GM12878 (cell line): ENCODE results near the gene LSM14A. TPM values are rescaled to one million over a fixed set of nuclear protein-coding genes. Genes with fewer than 3 reads are reported as not detected.
A peak's percentile ranks its signal among the peaks of the same experiment; 100 is the strongest.
"Not testable (repeated sequence)": the region's sequence is repeated elsewhere in the genome, so short reads cannot be mapped to it uniquely, and the experiment has no call there.

Experiments
- ATAC-seq: fragments of 200-7000 bp; cut with Tn5 transposase; 3 replicates; pipeline ENCODE4 v1.9.1; 2020; ENCODE audit warnings: mild to moderate bottlenecking, moderate library complexity
- BruUV-seq: library from RNA; stranded (reverse); fragments of 400-500 nt; replicated peaks from 2 replicates; lab custom pipeline; 2021; lab: Mats Ljungman, UMichigan
- CTCF ChIA-PET: fragments of 300-600 bp; sonication (Branson Sonifier 250); formaldehyde crosslinking; extraction: SDS; loops from one replicate; lab custom pipeline; 2021; ENCODE audit warnings: inconsistent platforms; lab: Yijun Ruan, JAX
- POLR2A ChIA-PET: fragments of 350-600 bp; formaldehyde crosslinking; extraction: SDS; loops from one replicate; lab custom pipeline; 2021; ENCODE audit warnings: inconsistent platforms; lab: Charles Lee
- RAD21 ChIA-PET: fragments of 300-600 bp; sonication (Branson Sonifier 250); formaldehyde crosslinking; loops from one replicate; lab custom pipeline; 2023; ENCODE audit warnings: antibody characterized with exemption; ENCODE audit not compliant: unreplicated experiment; lab: Charles Lee
- SMC1A ChIA-PET: fragments of 300-600 bp; sonication (Branson Sonifier 250); formaldehyde crosslinking; loops from one replicate; lab custom pipeline; 2023; ENCODE audit not compliant: unreplicated experiment, uncharacterized antibody; lab: Charles Lee
- DNase-seq: peaks from one replicate; pipeline ENCODE4 v3.0.0-alpha.2; 2011; ENCODE audit warnings: low read depth, low spot score
- FAIRE-seq: peaks from 3 replicates; lab custom pipeline; 2011; peaks lifted over from hg19 to GRCh38; lab: Jason Lieb, UNC
- H2AFZ ChIP-seq: 2 replicates; pipeline ENCODE4 v1.6.0; 2011; ENCODE audit warnings: low read depth, low read length, control low read depth; ENCODE audit not compliant: control insufficient read depth
- H3K27ac ChIP-seq: 2 replicates; pipeline ENCODE4 v1.5.1; 2011; ENCODE audit warnings: control low read depth; ENCODE audit not compliant: control insufficient read depth, insufficient read depth
- H3K27me3 ChIP-seq, 2 experiments: replicated peaks in 1 of 2; 2 replicates each; pipeline versions ENCODE4 v1.6.0 to v1.6.1; 2011; ENCODE audit warnings: low read length in 1 of 2; ENCODE audit not compliant: control insufficient read depth in 2 of 2, insufficient read depth in 2 of 2
- H3K36me3 ChIP-seq, 2 experiments: 2 replicates each; pipeline ENCODE4 v1.5.1; 2011; ENCODE audit warnings: low read length in 1 of 2; ENCODE audit not compliant: control insufficient read depth in 2 of 2, insufficient read depth in 2 of 2
- H3K4me1 ChIP-seq: 2 replicates; pipeline ENCODE4 v1.6.1; 2011; ENCODE audit warnings: mild to moderate bottlenecking, low read length, moderate library complexity, mixed read lengths; ENCODE audit not compliant: control insufficient read depth, insufficient read depth
- H3K4me2 ChIP-seq: 2 replicates; pipeline ENCODE4 v1.6.0; 2011; ENCODE audit warnings: control low read depth; ENCODE audit not compliant: control insufficient read depth, insufficient read depth
- H3K4me3 ChIP-seq: fragments of 200-600 bp; sonication (generic); 2 replicates; pipeline ENCODE4 v1.5.1; 2016
- H3K79me2 ChIP-seq: 2 replicates; pipeline ENCODE4 v1.6.0; 2011; ENCODE audit warnings: low read length; ENCODE audit not compliant: control insufficient read depth, insufficient read depth
- H3K9ac ChIP-seq: 2 replicates; pipeline ENCODE4 v1.8.0; 2011; ENCODE audit warnings: low read length, control low read depth, mixed read lengths; ENCODE audit not compliant: control insufficient read depth, insufficient read depth
- H3K9me3 ChIP-seq: replicated peaks from 3 replicates; pipeline ENCODE4 v1.5.1; 2011; ENCODE audit warnings: mild to moderate bottlenecking, low read length; ENCODE audit not compliant: control insufficient read depth, insufficient read depth
- H4K20me1 ChIP-seq: 2 replicates; pipeline ENCODE4 v1.6.0; 2011; ENCODE audit not compliant: control insufficient read depth, insufficient read depth
- BHLHE40 ChIP-seq, 2 experiments: fragments of 450-650 bp in 1 of 2; IDR thresholded peaks; 2 replicates each; pipeline ENCODE4 v1.6.1; 2011 to 2017; ENCODE audit warnings: low read depth in 2 of 2, borderline replicate concordance in 1 of 2, improper control_type of control experiment in 1 of 2, low read length in 1 of 2, mild to moderate bottlenecking in 1 of 2
- KDM1A ChIP-seq: fragments of 200-600 bp; sonication (generic); IDR thresholded peaks from 2 replicates; pipeline ENCODE4 v1.6.1; 2016; ENCODE audit warnings: borderline replicate concordance
- SPI1 ChIP-seq: IDR thresholded peaks from 2 replicates; pipeline ENCODE4 v1.6.1; 2011; ENCODE audit warnings: low read depth, mild to moderate bottlenecking, low read length, moderate library complexity, borderline replicate concordance; ENCODE audit not compliant: insufficient read depth
- WGBS: methylation state at CpG from one replicate; pipeline ENCODE4 v1.1.6; 2016; ENCODE audit warnings: low lambda C conversion rate; ENCODE audit not compliant: insufficient replicate concordance, insufficient coverage; ENCODE audit errors: missing lambda C conversion rate; 5-methylcytosine and 5-hydroxymethylcytosine counted together
- in situ Hi-C: fragments of 300-500 bp; cut with MboI; formaldehyde crosslinking; loops from 9 replicates; pipeline ENCODE4 v1.14.3; 2018; ENCODE audit warnings: mixed read lengths
- intact Hi-C: fragments of 100-400 bp; cut with micrococcal nuclease; formaldehyde crosslinking; loops from one replicate; pipeline ENCODE4 v1.14.2; 2022; ENCODE audit not compliant: unreplicated experiment
- polyA plus RNA-seq, 11 experiments: library from polyadenylated mRNA; depleted of rRNA in 4 of 11; unstranded in 6 of 11; stranded (reverse) in 5 of 11; fragments of >200 nt; fragmentation: Nextera tagmentation in 4 of 11; fragmentation: Illumina TruSeq in 1 of 11; extraction: Ambion mirVana in 4 of 11; extraction: Trizol in 1 of 11; gene quantifications; 1 replicate in 1 of 11; 2 replicates in 10 of 11; pipeline versions ENCODE4 v1.2.1 to v1.2.3, GENCODE V29; 2011 to 2016; ENCODE audit warnings: inconsistent platforms in 2 of 11, missing spikeins in 2 of 11, low read depth in 1 of 11
- total RNA-seq, 4 experiments: library from RNA; depleted of rRNA in 3 of 4; stranded (reverse); fragments of >200 nt in 3 of 4; fragmentation: Illumina TruSeq in 1 of 4; extraction: Trizol in 1 of 4; gene quantifications; 2 replicates each; pipeline versions ENCODE4 v1.2.1 to v1.2.3, GENCODE V29; 2013 to 2021

LSM14A gene
- total and polyA plus RNA-seq, 10 of the 15 experiments (the other 5 are each of a cell fraction or from before 2014, with no cell fraction given), result 21.9 to 193 (median 89.4) TPM

- H3K27ac ChIP-seq, result peak overlapping the region; percentile 41; the same call in 1 of the 2 replicates
- WGBS, result 3% methylated on average over 6 of the region's 6 CpGs
- H3K4me2 ChIP-seq, result no peak overlapping the region
- ATAC-seq, result no peak
- ChIA-PET POLR2A (no interaction called here), RAD21 (interaction anchor here (0.9 kb wide), 1 partner anchor 231 kb away, joined by 3 read pairs; no protein-coding TSS in a partner anchor), SMC1A (interaction anchor here (1.1 kb wide), 1 partner anchor 22 kb away, joined by 6 read pairs; no protein-coding TSS in a partner anchor), CTCF (interaction anchor here (0.6 to 1.0 kb wide), 4 partner anchors 9 to 780 kb away, joined by 3 read pairs; no protein-coding TSS in a partner anchor)
- H3K27me3 ChIP-seq, result no peaks in the 10 kb centered on the region
- H2AFZ ChIP-seq, result no peak overlapping the region
- no peaks in the 10 kb centered on the region; the same call in none of the 2 replicates for H3K79me2 ChIP-seq
- H3K9ac ChIP-seq, result no peak overlapping the region
- peak; percentile 40; the same call in 1 of the 2 replicates for TF ChIP-seq SPI1
- no peak for TF ChIP-seq KDM1A
- peak in 1 of 2 experiments; percentile 44; a peak in 1 of 4 replicates for TF ChIP-seq BHLHE40 (IDR thresholded peaks at IDR 0.05; ENCODE audit: borderline replicate concordance in 1 of 2, low read depth in 2 of 2, low read length in 1 of 2)
- intact Hi-C loops (no loop called here), in situ Hi-C loops (no loop called here)
- no peak for FAIRE-seq
- no TSS peak for BruUV-seq
- no peak for DNase-seq
- H4K20me1 ChIP-seq, result no peaks in the 10 kb centered on the region
- no peak overlapping the region for H3K4me3 ChIP-seq
- H3K9me3 ChIP-seq, result no peaks in the 10 kb centered on the region
- peaks cover 1 to 16% of the 10 kb centered on the region in 2 experiments; a peak in 3 of 4 replicates for H3K36me3 ChIP-seq
- H3K4me1 ChIP-seq, result no peaks in the 10 kb centered on the region
These were observed 28.8 kb downstream of the LSM14A start for GRCh38 chr19:34201133-34201532.

GRCh38 chr19:34205324-34205723, 33.0 kb downstream of the LSM14A start:
- H3K79me2 ChIP-seq, H3K9me3 ChIP-seq, H3K27ac ChIP-seq, FAIRE-seq, intact Hi-C loops, ATAC-seq, H2AFZ ChIP-seq, H3K4me2 ChIP-seq, H3K27me3 ChIP-seq, H3K9ac ChIP-seq, H4K20me1 ChIP-seq, H3K4me1 ChIP-seq, RAD21 ChIA-PET, SMC1A ChIA-PET, in situ Hi-C loops, H3K4me3 ChIP-seq, BruUV-seq, DNase-seq, H3K36me3 ChIP-seq, CTCF ChIA-PET: not testable (repeated sequence)
- POLR2A ChIA-PET, result interaction anchor here (0.6 kb wide), 2 partner anchors 34 to 135 kb away, joined by 4 to 6 read pairs; no protein-coding TSS in a partner anchor
- WGBS, result 91% methylated on average over 7 of the region's 7 CpGs
